ENCODE results near the gene OSER1. TPM values are rescaled to one million over a fixed set of nuclear protein-coding genes. Genes with fewer than 3 reads are reported as not detected.

OSER1 gene
- total RNA-seq, 1 donor from 2014 or later = 47.3 TPM

DNA sequence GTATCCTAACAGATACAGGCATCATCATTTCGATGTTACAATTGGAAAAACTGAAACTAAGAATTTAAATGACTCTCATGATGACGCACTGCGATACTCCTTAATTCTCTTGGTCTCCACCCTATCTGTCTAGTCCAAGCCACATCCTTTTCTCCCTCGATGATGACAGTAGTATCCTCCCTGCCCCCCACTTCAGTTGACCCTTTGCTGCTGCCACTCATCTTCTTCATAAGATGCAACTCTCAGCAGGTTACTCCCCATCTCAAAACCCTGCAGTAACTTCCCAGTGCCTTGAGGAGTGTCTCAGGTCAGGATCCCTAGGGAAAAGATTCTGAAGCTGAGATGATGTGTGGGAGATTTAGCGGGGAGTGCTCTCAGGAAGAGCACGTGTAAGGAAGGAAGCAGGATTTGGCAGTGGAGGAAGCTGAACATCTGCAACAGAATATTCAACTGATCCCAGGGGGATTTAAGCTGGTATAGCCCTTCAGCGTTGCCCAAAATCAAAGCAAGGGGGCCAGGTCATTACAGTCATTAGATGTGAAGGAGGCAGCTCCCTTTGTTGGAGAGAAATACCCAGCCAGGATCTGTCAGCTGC, 39.7 kb downstream of the OSER1 start:
- ATAC-seq (ENCODE audit: low read depth) = no peak
- H3K4me1 Mint-ChIP-seq = no peaks in the 10 kb centered on the region
- H3K9me3 Mint-ChIP-seq = no peaks in the 10 kb centered on the region

GRCh38 chr20:44167736-44168135, 42.8 kb downstream of the OSER1 start:
- intact Hi-C loops (cut with micrococcal nuclease) = no loop called here
- DNase-seq (no peak), ATAC-seq (ENCODE audit: low read depth) (no peak)
- ChIA-PET CTCF (no interaction called here), POLR2A (no interaction called here)
- Mint-ChIP-seq H3K27me3 (peaks cover 43% of the 10 kb centered on the region), H3K9me3 (peaks cover 3% of the 10 kb centered on the region), H3K36me3 (ENCODE audit: low read depth) (no peaks in the 10 kb centered on the region), H3K4me1 (no peaks in the 10 kb centered on the region), H3K4me3 (no peak overlapping the region), H3K27ac (no peak overlapping the region)
- TF ChIP-seq CTCF (IDR thresholded peaks at IDR 0.05) = no peak

More for the DNA sequence above, 39.7 kb downstream of the OSER1 start:
- peaks cover 34% of the 10 kb centered on the region for H3K27me3 Mint-ChIP-seq
- intact Hi-C loops (cut with micrococcal nuclease) = no loop called here
- no peak for TF ChIP-seq CTCF (IDR thresholded peaks at IDR 0.05)
- no peak overlapping the region for H3K27ac Mint-ChIP-seq
- no peak overlapping the region for H3K4me3 Mint-ChIP-seq
- no peaks in the 10 kb centered on the region for H3K36me3 Mint-ChIP-seq (ENCODE audit: low read depth)
- ChIA-PET POLR2A (no interaction called here), CTCF (no interaction called here)
- DNase-seq = no peak

DNA sequence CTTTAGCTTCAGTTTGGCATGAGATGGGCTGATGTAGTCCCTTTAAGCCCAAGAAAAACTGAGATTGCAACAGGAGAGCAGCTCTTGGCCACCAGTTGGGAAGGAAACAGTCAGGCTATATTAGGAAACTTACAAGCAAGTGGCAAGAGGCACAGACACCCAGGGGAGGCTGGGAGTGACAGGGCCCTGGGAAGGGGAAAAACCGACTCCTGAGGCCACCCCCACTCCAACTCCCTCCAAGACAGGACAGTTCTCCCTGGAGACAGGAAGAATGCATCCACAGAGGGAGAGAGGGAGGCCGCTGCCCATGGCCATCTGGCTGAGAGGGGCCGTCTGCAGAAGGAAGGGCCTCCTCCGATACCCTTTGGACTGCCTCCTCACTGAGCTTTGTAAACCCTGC, 44.1 kb downstream of the OSER1 start:
- no peak for TF ChIP-seq CTCF (IDR thresholded peaks at IDR 0.05)
- DNase-seq (no peak), ATAC-seq (ENCODE audit: low read depth) (no peak)
- no peaks in the 10 kb centered on the region for H3K4me1 Mint-ChIP-seq
- intact Hi-C loops (cut with micrococcal nuclease) = no loop called here
- ChIA-PET CTCF (no interaction called here), POLR2A (no interaction called here)
- peaks cover 45% of the 10 kb centered on the region for H3K27me3 Mint-ChIP-seq
- H3K4me3 Mint-ChIP-seq = no peak overlapping the region
- H3K36me3 Mint-ChIP-seq (ENCODE audit: low read depth) = no peaks in the 10 kb centered on the region
- H3K9me3 Mint-ChIP-seq = peaks cover 3% of the 10 kb centered on the region
- no peak overlapping the region for H3K27ac Mint-ChIP-seq

- intact Hi-C loops (cut with micrococcal nuclease) = no loop called here
These were observed 44.6 kb downstream of the OSER1 start for GRCh38 chr20:44166008-44166407.

GRCh38 chr20:44160133-44160532, 50.4 kb downstream of the OSER1 start:
- ChIA-PET POLR2A (no interaction called here), CTCF (no interaction called here)
- intact Hi-C loops (cut with micrococcal nuclease) = no loop called here
- DNase-seq (no peak), ATAC-seq (ENCODE audit: low read depth) (no peak)
- H3K36me3 Mint-ChIP-seq (ENCODE audit: low read depth) = no peaks in the 10 kb centered on the region
- H3K4me3 Mint-ChIP-seq = no peak overlapping the region
- peaks cover 3% of the 10 kb centered on the region for H3K9me3 Mint-ChIP-seq
- no peak for TF ChIP-seq CTCF (IDR thresholded peaks at IDR 0.05)
- H3K27me3 Mint-ChIP-seq = peaks cover 21% of the 10 kb centered on the region
- no peaks in the 10 kb centered on the region for H3K4me1 Mint-ChIP-seq
- H3K27ac Mint-ChIP-seq = no peak overlapping the region

More at GRCh38 chr20:44166008-44166407, 44.6 kb downstream of the OSER1 start:
- no peaks in the 10 kb centered on the region for H3K36me3 Mint-ChIP-seq (ENCODE audit: low read depth)
- ATAC-seq (ENCODE audit: low read depth) (no peak), DNase-seq (no peak)
- no peaks in the 10 kb centered on the region for H3K4me1 Mint-ChIP-seq
- H3K27me3 Mint-ChIP-seq = peaks cover 42% of the 10 kb centered on the region
- H3K4me3 Mint-ChIP-seq = no peak overlapping the region
- H3K27ac Mint-ChIP-seq = no peak overlapping the region
- ChIA-PET POLR2A (no interaction called here), CTCF (no interaction called here)
- peaks cover 3% of the 10 kb centered on the region for H3K9me3 Mint-ChIP-seq
- no peak for TF ChIP-seq CTCF (IDR thresholded peaks at IDR 0.05)
